T-helper 22 cell (primary cell): ENCODE data around the gene PPP1R2B.
"Not testable (repeated sequence)": the region's sequence is repeated elsewhere in the genome, so short reads cannot be mapped to it uniquely, and the experiment has no call there.

Experiments used
- DNase-seq: peaks from one replicate; pipeline ENCODE4 v3.0.0-alpha.2; 2020; ENCODE audit warnings: low read depth

PPP1R2B gene

DNA sequence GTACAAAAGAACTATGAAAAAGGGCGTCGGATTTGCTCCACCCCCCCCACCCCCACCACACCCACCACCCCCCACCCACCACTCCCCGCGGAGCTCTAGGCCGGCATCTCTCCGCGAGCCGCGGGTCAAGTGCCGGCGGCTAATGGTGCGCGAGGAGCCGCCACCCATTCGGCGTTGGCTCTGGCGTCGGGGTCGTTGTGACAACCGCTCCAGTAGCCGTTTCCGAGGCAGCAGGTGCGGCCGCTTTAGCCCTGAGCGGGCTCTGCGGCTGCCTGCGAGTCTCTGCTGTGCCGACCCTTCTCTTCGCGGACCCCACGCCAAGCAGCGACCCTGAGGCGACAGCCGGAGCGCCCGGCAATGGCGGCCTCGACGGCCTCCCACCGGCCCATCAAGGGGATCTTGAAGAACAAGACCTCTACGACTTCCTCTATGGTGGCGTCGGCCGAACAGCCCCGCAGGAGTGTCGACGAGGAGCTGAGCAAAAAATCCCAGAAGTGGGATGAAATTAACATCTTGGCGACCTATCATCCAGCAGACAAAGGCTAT lies at the start of gene PPP1R2B:
Gene PPP1R2B, plus strand, starts transcription at position 90 of the 546 bp plus-strand sequence. Its CDS starts 268 bp downstream, at position 358.
- no peak for DNase-seq

DNA sequence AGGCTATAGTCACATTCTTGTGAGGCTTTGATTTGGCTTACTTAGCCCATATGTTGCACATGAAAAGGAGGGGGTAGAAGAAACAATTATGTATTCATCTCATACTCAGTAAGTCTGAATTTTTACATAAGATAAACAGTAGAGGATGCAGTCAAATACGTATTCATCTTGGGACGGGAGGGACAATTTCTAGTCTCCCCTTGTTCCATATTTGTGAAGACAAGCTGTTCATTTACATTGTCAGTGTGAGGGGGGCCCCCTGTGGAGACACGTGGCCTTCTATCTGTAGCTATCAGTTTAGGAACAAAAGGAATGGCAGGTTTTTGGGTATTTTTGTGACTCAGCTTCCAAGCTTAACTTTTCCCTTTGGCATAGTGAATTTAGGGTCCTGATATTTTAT lies 49.2 kb upstream of the PPP1R2B start:
- DNase-seq = no peak

GRCh38 chr5:156802501-156802900 lies 47.6 kb upstream of the PPP1R2B start:
- DNase-seq = no peak

GRCh38 chr5:156803404-156803803 lies 46.7 kb upstream of the PPP1R2B start:
- no peak for DNase-seq

DNA sequence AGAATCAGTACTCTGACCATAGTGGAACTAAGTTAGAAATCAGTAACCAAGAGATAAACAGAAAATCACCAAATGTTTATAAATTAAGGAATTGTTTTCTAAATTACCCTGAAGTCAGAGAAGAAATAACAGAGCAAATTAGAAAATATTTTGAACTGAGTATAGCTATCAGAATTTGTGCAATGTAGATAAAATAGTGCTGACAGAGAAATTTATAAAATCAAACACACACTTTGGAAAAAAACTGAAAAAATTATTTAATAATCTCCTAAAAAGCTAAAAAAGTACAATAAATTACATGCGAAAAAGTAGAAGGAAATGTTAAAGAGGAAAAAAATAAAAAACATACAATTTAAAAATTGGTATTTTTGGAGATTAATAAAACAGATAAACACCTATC lies 37.1 kb upstream of the PPP1R2B start:
- no peak for DNase-seq

DNA sequence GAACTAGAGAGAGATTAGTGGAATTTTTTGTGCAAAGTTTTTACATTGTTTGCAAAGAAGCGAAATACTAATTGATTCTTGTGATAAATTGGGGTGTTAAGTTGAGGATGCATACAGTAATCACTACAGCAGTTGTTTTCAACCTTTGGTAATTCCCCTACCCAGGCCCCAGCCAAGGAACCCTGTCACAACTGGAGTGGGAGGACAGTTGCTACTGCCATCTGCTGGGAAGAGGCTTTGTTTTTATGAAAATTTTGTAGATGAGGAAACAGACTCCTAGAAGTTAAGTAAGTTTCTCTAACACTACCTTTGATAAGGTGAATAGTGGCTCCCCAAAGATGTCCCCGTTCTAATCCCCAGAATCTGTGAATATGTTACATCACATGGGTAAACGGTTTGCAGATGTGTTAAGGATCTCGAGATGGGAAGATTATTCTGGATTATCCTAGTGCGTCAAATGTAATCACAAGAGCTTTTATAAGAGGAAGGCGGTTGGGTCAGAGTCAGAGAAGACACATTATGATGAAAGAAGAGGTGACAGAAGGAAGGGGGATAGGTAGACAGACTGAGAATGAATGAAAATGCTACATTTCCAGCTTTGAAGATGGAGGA lies 34.0 kb upstream of the PPP1R2B start:
- no peak for DNase-seq

GRCh38 chr5:156819537-156819936 lies 30.6 kb upstream of the PPP1R2B start:
- no peak for DNase-seq

DNA sequence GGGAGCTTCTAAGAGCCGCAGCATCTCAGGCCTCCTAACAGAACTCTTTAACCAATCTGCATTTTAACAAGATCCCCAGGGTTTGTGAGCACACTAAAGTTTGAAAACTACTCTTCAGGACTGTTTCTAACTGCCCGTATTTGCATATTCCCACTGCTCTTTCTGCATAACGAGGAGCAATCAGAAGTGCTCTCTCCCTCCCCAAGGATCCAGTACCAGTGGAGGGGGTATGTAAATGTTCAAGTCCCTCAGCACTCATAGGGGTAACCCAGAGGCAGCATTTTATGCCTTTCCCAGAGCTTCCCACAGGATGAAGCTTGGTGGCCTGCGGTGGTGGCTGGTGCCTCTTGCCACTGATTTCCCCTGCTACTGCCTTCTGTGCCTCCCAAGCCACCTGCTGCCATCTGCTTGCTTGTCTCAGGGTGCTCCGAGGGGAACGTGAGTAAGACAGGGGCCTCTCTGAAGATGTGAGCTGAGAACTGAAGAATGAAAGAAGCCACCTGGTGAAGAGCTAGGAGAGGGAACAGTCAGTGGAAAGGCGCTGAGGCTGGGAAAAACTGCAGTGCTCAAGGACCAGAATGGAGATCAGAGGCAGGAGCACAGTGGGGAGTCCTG lies 30.0 kb upstream of the PPP1R2B start:
- DNase-seq = no peak

DNA sequence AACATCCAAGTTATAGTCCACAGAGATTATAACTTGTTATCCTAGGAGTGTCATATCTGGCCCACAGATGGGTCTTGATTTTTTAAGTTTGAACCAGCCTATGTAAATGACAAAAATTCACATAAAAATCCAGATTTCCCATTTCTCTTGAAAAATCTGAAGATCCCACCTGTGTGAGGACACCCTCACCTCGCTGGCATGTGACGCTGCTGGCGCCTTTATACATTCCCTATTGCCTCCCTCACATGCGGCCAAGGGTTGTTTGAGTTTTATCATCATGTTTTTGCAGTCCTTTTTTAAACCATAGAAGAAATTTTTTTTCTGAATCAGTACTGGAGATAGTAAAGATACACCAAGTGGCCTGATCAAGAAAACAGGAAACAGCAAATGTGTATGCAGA lies 25.9 kb upstream of the PPP1R2B start:
- no peak for DNase-seq

DNA sequence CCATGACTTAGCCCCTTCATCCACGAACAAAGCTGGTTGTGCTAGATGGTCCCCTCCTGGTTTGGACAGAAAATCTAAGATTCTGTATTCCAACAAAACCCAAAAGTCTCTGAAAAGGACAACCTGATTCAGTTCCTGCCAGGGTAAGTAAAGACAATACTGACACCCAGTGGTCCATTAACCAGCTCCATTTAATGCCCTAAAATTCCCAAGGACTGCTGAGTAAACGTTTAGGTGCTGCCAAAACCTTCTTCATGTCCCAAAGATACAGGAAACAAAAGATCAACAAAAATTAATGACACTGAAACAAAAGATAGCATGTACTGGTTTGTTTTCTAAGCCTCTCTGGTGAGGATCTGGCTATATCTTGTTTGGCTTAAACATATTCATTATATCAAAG lies 25.3 kb upstream of the PPP1R2B start:
- no peak for DNase-seq

DNA sequence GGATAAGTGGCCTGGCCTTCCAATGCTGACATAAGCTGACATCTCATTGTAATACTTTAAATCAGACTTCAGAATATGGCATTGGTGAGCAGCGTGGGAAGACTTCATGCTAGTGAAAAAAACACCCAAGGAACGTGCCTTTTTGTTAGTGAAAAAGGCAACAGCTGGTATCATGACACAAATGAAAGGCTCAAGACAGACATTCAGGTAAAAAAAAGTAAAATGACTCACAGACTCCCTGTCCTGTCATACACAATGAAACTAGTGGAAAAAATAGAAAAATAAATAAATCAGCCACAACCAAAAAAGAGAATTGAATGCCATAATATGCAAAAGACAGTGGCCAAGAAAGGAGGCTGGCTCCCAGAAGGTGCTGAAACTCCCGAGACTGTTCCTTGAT lies 24.4 kb upstream of the PPP1R2B start:
- DNase-seq = no peak

DNA sequence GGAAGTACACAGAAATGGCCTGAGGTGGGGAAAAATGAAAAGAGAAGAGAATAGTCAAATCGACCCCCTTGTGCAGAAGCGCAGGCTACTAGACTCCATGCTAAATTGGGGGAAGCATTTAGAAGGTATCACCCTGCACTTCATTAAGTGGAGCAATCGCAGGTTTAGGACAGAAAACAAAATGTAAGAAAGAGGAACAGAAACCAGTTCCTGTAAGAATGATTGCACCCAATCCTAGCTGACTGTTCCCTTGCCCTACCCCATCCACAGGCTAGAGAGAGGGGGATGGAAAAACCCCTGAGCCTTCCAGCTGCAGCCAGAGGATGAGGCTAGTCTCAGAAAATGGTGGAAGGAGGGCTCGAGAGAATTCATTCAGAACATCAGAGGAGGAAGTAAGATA lies 23.9 kb upstream of the PPP1R2B start:
- DNase-seq = no peak

GRCh38 chr5:156834916-156835315 lies 15.2 kb upstream of the PPP1R2B start:
- no peak for DNase-seq

- DNase-seq = no peak
These were observed 14.2 kb upstream of the PPP1R2B start for GRCh38 chr5:156835905-156836304.

- DNase-seq = no peak
These were observed 13.2 kb upstream of the PPP1R2B start for GRCh38 chr5:156836846-156837245.

DNA sequence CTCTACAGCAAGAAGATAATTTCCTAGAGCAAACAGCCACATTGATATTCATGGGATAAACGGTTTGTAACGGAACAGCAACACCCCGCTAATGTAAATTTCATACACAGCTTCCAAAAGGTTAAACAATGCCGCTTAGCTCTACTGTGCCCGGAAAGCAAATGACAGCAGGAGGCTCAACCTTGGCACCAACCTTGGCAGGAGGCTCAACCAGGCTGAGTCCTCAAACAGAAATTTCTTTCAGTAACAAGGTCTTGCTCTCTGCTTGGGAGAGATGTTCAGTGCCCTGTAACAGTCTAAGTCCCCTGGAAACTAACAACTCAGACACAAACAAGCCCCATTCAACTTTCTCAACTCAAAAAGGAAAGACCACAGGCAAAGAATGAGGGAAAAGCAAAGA lies 11.1 kb upstream of the PPP1R2B start:
- no peak for DNase-seq

DNA sequence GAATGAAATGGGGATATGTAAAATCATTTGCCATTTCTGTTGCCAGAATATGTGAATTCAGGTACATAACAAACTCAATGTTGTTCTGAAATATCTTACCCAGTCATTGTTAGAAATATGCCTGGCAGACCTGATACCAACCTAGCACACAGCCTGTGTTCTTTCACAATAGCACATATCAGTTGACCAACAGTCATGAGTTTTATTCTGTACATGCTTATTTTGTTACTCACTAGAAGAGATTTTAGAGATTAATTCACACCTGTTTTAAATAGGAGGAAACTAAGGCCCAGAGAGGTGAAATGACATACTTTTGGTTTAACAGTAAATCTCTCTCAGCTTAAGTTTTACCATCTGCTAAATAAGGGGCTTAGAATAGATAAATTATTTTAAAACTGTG lies 8.4 kb upstream of the PPP1R2B start:
- DNase-seq = no peak

- DNase-seq = no peak
These were observed 3.2 kb upstream of the PPP1R2B start for GRCh38 chr5:156846914-156847313.

- DNase-seq = not testable (repeated sequence)
These were observed 1.6 kb upstream of the PPP1R2B start for GRCh38 chr5:156848447-156848846.

DNA sequence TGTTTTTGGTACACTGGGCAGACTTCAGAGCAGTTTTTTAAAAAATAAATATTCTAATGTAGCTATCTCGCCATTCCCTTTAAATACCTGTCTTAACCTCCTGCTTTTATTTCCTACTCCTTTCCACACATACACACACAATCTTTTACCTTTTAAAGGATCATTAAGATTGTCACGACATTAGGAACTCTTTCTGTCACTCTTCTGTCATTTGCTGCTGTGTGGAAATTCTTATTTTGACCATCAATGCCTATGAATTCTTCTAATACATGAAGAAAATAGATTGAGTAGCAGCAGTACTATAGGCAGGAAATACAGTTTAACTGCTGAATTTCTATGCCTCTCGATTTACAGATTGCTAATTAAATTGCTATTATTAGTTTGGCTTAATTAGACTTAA lies 1.8 kb downstream of the PPP1R2B start:
- no peak for DNase-seq

DNA sequence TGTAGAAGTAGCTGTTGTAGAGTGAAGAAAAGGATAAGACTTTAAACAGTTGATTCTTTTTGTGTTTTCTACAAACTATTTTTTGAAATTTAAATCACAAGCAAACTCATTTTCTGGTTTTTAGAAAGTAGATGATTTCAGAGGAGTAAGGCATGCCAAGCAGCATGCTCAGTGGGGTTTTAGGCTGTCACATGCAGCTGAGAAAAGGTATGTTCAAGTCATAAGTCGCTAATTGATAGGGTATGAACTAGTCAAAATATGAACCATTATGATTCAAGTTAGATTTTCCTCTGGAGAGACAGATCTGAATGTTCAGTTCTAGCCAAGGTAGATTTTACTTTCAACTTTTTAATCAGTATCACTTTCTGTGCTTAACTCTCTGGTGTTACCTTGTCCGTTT lies 3.0 kb downstream of the PPP1R2B start:
- DNase-seq = not testable (repeated sequence)

DNA sequence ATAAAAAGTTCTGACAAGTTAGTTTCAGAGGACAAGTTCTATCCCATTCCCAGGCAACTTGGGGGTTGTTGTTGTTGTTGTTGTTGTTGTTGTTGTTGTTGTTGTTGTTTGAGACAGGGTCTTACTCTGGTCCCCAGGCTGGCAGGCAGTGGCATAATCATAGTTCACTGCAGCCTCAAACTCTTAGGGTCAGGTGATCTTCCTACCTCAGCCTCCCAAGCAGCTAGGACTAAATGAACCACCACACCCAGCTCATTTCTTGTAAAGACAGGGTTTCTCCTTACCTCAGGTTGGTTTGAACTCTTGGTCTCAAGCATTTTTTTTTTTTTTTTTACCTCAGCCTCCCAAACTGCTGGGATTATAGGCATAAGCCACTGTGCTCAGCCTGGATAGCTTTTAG lies 15.3 kb downstream of the PPP1R2B start:
- DNase-seq = no peak

DNA sequence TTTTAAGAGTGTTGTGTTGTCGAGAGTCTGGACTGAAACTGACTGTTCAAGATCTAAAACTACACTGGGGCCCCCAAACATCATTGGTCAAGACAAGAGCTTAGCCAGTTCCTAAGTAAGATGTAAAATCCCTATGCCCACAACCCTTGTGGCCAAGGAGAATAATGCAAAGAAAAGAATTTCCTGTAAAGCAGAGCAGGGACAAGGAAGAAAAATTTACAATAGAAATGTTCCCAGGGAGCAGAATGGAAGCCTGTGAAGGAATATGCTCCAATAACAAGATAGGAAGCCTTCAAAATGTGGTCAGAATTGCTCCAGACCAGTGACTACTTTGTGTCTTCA lies 20.4 kb downstream of the PPP1R2B start:
- DNase-seq = no peak

DNA sequence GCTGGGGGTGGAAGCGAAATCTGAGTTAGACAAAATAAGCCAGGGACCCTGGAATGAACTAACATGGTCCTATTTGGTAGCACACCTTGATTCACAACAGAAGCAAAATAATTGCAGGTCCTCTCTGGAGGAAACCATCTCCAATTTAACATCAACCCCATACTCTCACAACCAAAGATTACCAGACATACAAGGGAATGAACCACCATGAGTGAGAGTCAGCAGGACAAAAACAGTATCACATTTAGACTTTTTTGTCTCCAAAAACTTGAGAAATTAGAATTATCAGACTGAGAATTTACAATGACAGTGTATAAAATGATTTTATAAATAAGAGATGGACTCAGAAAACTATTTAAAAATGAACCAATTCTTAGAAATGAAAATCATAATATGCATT lies 21.1 kb downstream of the PPP1R2B start:
- DNase-seq = no peak
